ENCODE measurements around the gene ABCB9.

Gene ABCB9

GRCh38 chr12:122984612-122985337 is 18.5 kb upstream of the ABCB9 start:
- DNase-seq, result no peak
- in situ Hi-C loops (cut with HindIII; ENCODE audit: low pct_ligation_motif_present, low pct_unique_long_range_greater_than_20kb, low sequenced_read_pairs), result no loop called here

DNA sequence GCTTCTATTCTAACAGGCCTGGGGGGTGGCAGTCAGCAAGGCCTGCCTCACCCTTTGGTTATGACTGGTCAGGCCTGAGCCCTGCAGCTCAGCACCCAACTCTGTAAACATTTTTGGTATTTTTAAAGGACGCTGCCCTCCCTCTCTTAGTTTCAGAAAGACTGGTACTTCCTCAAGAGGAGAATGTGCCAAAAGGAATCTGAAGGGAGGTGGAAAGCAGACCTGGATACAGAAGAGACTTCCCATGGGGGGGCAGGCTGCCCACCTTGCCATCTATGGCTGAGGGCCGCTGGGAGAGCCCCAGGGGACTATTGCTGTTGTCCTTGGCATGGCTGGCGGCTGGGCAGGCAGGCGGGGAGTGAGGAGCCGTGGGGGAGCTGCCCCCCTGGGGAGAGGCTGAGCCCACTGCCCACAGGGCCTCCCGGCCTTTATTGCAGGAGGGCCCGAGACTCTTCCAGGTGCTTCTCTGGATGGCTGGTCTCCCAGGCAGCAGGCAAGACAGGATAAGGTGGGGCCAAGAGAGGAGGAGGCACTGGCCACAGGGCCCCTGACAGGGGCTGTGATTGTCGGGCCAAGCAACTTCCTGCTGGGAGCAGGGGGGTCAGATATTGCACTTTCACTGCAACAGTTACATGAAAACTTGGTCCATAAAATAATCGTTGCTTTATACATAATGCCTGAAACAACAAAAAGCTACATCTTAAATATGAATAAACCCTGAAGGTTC is 17.7 kb upstream of the ABCB9 start:
- DNase-seq, result no peak

DNA sequence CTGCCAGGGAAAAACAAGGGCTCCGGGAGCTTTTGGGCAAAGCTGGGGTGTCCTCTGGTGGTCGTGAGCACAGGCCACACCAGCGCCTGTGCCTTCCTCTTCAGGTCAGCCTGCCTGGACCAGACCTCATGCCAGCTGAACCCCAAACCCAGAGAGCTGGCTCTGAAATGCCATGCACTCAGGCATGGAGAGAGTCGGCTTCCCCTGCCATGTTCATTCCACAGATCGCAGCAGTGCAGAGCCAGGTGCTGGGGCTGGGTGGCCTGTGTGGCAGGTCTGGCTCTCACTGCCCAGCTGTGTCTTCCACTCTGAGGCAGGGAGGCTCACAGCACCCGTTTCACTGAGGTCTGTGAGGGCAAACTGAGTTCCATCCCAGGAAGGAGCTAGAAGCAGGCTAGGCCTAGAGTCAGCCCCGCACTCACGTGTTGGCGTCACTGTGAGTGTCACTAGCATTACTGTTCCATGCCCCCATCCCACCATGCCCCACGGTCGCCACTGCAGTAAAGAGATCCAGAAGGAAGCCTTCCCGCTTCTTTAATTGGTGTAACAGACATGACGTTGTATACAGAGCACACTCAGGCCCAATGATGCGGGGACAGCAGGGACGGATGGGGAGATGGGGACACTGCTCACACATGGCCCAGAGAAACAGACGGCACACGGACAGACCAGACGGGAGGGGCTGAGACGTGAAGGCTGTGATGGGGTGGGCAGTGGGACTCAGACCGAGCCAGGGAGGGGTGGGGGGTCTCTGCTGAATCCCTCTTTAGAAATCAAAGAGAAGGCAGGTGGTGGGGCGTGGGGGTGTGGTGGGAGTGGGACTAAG is 16.9 kb upstream of the ABCB9 start:
- no peak for DNase-seq
- in situ Hi-C loops (cut with HindIII; ENCODE audit: low pct_ligation_motif_present, low pct_unique_long_range_greater_than_20kb, low sequenced_read_pairs), result no loop called here

More for the DNA sequence above, 17.7 kb upstream of the ABCB9 start:
- in situ Hi-C loops (cut with HindIII; ENCODE audit: low pct_ligation_motif_present, low pct_unique_long_range_greater_than_20kb, low sequenced_read_pairs), result no loop called here

GRCh38 chr12:122982477-122982815 is 16.2 kb upstream of the ABCB9 start:
- in situ Hi-C loops (cut with HindIII; ENCODE audit: low pct_ligation_motif_present, low pct_unique_long_range_greater_than_20kb, low sequenced_read_pairs), result no loop called here

DNA sequence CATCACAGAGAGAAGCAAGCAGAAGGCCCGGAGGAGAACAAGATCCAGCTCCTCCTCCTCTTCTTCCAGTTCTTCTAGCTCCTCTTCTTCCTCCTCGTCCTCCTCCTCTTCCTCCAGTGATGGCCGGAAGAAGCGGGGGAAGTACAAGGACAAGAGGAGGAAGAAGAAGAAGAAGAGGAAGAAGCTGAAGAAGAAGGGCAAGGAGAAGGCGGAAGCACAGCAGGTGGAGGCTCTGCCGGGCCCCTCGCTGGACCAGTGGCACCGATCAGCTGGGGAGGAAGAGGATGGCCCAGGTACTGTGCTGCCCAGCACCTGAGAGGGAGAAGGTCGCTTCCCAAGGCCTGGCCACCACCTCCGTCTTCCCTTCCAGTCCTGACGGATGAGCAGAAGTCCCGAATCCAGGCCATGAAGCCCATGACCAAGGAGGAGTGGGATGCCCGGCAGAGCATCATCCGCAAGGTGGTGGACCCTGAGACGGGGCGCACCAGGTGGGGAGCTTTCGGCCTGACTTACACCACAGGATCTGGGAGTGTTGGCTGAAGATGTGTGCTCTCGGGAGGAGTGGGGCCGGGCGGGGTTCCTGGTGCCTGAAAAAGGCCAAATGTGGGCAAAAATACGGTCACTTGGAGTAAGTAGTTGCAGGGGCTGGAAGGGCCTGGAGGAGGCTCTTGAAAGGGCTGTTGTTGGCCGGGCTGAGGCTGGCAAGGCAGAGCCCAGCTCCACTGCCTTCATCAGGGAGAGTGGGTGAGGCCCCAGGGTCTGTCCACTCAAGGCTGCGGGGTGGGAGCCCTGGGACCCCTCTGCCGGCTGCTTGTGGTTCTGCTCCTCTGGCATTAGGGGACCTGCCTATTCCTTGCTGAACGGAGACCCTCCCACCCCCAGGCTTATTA is 15.6 kb upstream of the ABCB9 start:
- in situ Hi-C loops (cut with HindIII; ENCODE audit: low pct_ligation_motif_present, low pct_unique_long_range_greater_than_20kb, low sequenced_read_pairs), result no loop called here
- DNase-seq, result no peak

More at GRCh38 chr12:122982477-122982815, 16.2 kb upstream of the ABCB9 start:
- DNase-seq, result no peak

DNA sequence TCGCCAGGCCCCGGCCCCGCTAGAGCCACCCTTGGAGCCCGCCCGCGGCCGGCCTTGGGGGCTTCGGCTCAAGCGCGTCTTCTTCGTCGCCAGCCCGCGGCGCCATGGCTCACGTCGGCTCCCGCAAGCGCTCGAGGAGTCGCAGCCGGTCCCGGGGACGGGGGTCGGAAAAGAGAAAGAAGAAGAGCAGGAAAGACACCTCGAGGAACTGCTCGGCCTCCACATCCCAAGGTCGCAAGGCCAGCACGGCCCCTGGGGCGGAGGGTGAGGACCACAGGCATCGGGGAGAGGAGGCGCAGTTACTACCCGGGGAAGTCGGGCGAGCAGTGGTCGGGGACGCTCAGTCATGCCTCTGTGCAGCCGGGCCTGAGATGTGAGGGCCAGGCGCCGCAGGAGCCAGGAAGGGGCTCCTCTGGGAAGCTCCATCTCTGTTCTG is 14.8 kb upstream of the ABCB9 start:
- peak; percentile 39 for DNase-seq
- in situ Hi-C loops (cut with HindIII; ENCODE audit: low pct_ligation_motif_present, low pct_unique_long_range_greater_than_20kb, low sequenced_read_pairs), result no loop called here

DNA sequence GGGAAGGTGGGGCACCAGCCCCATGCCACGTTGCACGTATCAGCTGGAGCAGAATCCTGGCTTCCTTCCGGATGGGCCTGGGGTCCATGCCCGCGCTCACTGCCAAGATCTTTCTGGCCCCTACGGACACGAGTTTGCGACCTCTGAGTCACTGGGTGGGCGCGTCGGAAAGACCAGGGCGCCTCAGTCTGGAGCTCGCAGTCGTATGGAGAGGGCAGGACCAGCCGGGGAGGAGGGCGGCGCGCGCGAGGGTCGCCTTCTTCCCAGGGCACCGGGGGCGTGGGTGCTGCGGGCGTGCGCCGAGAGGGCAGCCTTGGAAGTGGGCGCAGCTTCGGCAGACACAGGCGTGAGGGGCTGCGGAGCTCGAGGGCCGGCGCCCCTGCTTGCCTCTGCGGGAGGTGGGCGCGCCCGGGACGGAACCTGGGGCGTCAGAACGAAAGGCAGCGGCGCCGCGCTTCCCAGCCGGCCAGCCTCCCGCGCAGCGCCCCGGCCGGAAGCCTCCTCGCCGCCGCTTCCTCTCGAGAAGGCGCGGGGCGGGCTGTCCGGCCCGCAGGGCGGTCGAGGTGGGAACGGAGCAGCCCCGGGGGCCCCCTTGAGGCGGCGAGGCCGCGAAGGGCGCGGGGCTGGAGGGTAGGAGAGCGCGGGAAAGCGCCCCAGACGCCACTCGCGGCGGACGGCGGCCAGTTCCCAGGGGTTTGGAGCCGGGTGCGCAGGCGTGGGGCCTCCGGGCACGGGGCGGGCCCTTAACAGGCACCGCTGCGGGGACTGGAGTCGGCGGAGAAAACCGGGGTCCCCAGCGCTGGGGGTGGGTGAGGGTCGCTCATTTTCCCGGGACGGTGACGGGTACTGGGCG is 14.1 kb upstream of the ABCB9 start, which contains the start of gene ARL6IP4:
Gene ARL6IP4, plus strand, starts transcription at position 499 of the 853 bp plus-strand sequence. CDS start 459 bp downstream, outside the sequence.
- peak; percentile 71 for DNase-seq
- in situ Hi-C loops (cut with HindIII; ENCODE audit: low pct_ligation_motif_present, low pct_unique_long_range_greater_than_20kb, low sequenced_read_pairs), result no loop called here

- peak; percentile 15 for DNase-seq
- in situ Hi-C loops (cut with HindIII; ENCODE audit: low pct_ligation_motif_present, low pct_unique_long_range_greater_than_20kb, low sequenced_read_pairs), result no loop called here
Observed at GRCh38 chr12:122979908-122980182, 13.6 kb upstream of the ABCB9 start.

DNA sequence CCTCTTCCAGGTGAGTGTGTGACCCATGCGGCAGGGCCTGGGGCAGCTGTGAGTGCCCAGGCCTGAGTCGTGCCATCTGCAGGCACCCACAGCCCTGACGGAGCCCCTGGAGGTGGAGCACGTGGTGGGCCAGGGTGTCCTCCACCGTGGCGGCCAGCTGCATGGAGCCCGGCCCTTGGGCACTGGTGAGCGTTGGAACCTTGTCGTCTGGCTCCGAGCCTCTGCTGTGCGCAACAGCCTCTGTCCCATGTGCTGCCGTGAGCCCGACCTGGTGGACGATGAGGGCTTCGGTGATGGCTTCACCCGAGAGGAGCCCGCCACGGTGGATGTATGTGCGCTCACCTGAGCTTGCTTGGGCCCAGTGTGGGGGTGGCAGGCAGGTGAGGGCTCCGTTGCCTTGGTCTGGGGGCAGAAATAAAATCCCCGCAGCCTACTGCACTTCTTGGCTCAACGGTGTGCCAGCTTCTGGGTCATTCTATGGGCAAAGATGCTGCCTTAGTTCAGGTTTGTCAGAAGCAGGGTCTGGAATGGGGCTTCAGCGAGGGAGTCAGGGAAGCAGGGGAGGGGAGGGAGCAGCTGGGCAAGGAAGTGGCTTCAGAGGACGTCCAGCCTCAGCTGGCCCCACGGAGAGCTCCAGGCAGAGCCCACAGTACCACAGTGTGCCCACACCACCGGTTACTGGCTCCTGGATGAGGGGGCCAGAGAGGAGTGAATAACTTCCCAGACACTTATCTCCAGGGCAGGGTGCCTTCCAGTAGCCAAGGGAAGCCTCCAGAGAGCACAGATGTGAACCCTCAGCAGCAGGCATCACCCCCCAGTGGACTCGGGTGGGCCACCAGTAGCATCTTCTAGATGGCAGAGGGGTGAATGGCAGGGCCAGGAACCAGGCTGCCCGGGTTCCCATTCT is 13.0 kb upstream of the ABCB9 start:
- no peak for DNase-seq
- in situ Hi-C loops (cut with HindIII; ENCODE audit: low pct_ligation_motif_present, low pct_unique_long_range_greater_than_20kb, low sequenced_read_pairs), result no loop called here

GRCh38 chr12:122978507-122978955 is 12.3 kb upstream of the ABCB9 start:
- no peak for DNase-seq
- in situ Hi-C loops (cut with HindIII; ENCODE audit: low pct_ligation_motif_present, low pct_unique_long_range_greater_than_20kb, low sequenced_read_pairs), result no loop called here

- no peak for DNase-seq
- in situ Hi-C loops (cut with HindIII; ENCODE audit: low pct_ligation_motif_present, low pct_unique_long_range_greater_than_20kb, low sequenced_read_pairs), result no loop called here
Observed at GRCh38 chr12:122977655-122978392, 11.6 kb upstream of the ABCB9 start.

- in situ Hi-C loops (cut with HindIII; ENCODE audit: low pct_ligation_motif_present, low pct_unique_long_range_greater_than_20kb, low sequenced_read_pairs), result no loop called here
- DNase-seq, result no peak
Observed at GRCh38 chr12:122977153-122977552, 10.9 kb upstream of the ABCB9 start.

- no peak for DNase-seq
- in situ Hi-C loops (cut with HindIII; ENCODE audit: low pct_ligation_motif_present, low pct_unique_long_range_greater_than_20kb, low sequenced_read_pairs), result no loop called here
Observed at GRCh38 chr12:122976648-122976975, 10.3 kb upstream of the ABCB9 start.

- in situ Hi-C loops (cut with HindIII; ENCODE audit: low pct_ligation_motif_present, low pct_unique_long_range_greater_than_20kb, low sequenced_read_pairs), result no loop called here
- no peak for DNase-seq
Observed at GRCh38 chr12:122975790-122976647, 9.8 kb upstream of the ABCB9 start.

Data from ACHN (cell line).